ENCODE measurements around the gene SPRR2B. TPM values are rescaled to one million over a fixed set of nuclear protein-coding genes. Genes with fewer than 3 reads are reported as not detected.
A peak's percentile ranks its signal among the peaks of the same experiment; 100 is the strongest.

Gene SPRR2B
- total and polyA plus RNA-seq, 9 of the 15 experiments (the other 6 are each of a cell fraction or from before 2014, with no cell fraction given): not detected

GRCh38 chr1:153023109-153023508 lies 48.3 kb downstream of the SPRR2B start:
- H3K79me2 ChIP-seq (ENCODE audit: control insufficient read depth, insufficient read depth, low read length): no peaks in the 10 kb centered on the region
- no TSS peak for BruUV-seq (replicated peaks)
- TF ChIP-seq MBD2 (IDR thresholded peaks at IDR 0.05; ENCODE audit: borderline replicate concordance, low read depth): no peak
- no peak for TF ChIP-seq RBM39 (optimal IDR thresholded peaks at IDR 0.05; ENCODE audit: low read depth, low read length)
- TF ChIP-seq ZNF23 (CRISPR knock-in tag; IDR thresholded peaks at IDR 0.05): no peak
- no peak for TF ChIP-seq USF2 (CRISPR knock-in tag; IDR thresholded peaks at IDR 0.05)
- TF ChIP-seq CBFA2T2 (conservative IDR thresholded peaks at IDR 0.05): no peak
- TF ChIP-seq ZNF589 (CRISPR knock-in tag; IDR thresholded peaks at IDR 0.05; ENCODE audit: low read depth): peak; percentile 56; the same call in 1 of the 2 replicates
- TF ChIP-seq SAFB2 (IDR thresholded peaks at IDR 0.05; ENCODE audit: borderline replicate concordance, low read depth, low read length, severe bottlenecking): no peak
- peak in 1 of 3 experiments; percentile 15 for TF ChIP-seq YY1 (IDR thresholded peaks at IDR 0.05; ENCODE audit: borderline replicate concordance in 1 of 3, control insufficient read depth in 1 of 3, extremely low read depth in 1 of 3, insufficient read depth in 3 of 3, insufficient read length in 1 of 3, insufficient replicate concordance in 2 of 3, low read depth in 1 of 3, low read length in 2 of 3)
- no peak for TF ChIP-seq FOXJ3 (CRISPR knock-in tag; IDR thresholded peaks at IDR 0.05)
- no peak for TF ChIP-seq IRF9 (tag; IDR thresholded peaks at IDR 0.05)
- TF ChIP-seq C11orf30 (IDR thresholded peaks at IDR 0.05; ENCODE audit: low read depth): peak; percentile 52; the same call in 1 of the 2 replicates
- TF ChIP-seq ZBTB34 (CRISPR knock-in tag; IDR thresholded peaks at IDR 0.05): no peak

More at GRCh38 chr1:153023109-153023508, 48.3 kb downstream of the SPRR2B start:
- H3K4me3 ChIP-seq: no peak overlapping the region
- FAIRE-seq (no peak), ATAC-seq (peak; percentile 32; the same call in 1 of the 3 replicates), DNase-seq (ENCODE audit: extremely low read depth in 1 of 4, low spot score in 3 of 4) (no peak)
- H3K36me3 ChIP-seq (ENCODE audit: control insufficient read depth, insufficient read depth, low read length): no peaks in the 10 kb centered on the region
- H3K27me3 ChIP-seq (ENCODE audit: control insufficient read depth in 2 of 2, insufficient read depth in 2 of 2, low read length in 2 of 2): 0 out of 5 replicates have a peak, but pooled peaks cover 0 to 4% of the 10 kb centered on the region in 2 experiments
- no peaks in the 10 kb centered on the region for H4K20me1 ChIP-seq (replicated peaks; ENCODE audit: control insufficient read depth, insufficient read depth, low read length)
- no peak overlapping the region for H3K9ac ChIP-seq (ENCODE audit: insufficient read depth in 1 of 2, low read depth in 2 of 2, low read length in 2 of 2)
- H3K4me1 ChIP-seq (replicated peaks in 1 of 2; ENCODE audit: control insufficient read depth in 2 of 2, insufficient read depth in 2 of 2, low read length in 2 of 2): no peaks in the 10 kb centered on the region; a peak in 1 of 5 replicates
- ChIA-PET POLR2A (no interaction called here), CTCF (ENCODE audit: low intra/inter-chr PET ratio) (no interaction called here)
- H3K4me2 ChIP-seq (ENCODE audit: insufficient read depth, low read length): peak overlapping the region; percentile 34
- H3K9me3 ChIP-seq (replicated peaks; ENCODE audit: control insufficient read depth, insufficient read depth, low read depth, low read length): no peaks in the 10 kb centered on the region
- peak overlapping the region; percentile 78 for H2AFZ ChIP-seq (ENCODE audit: low read depth, low read length)
- intact Hi-C loops (cut with micrococcal nuclease) (no loop called here), in situ Hi-C loops (cut with MboI) (no loop called here)
- 41% methylated on average over 7 of the region's 7 CpGs for WGBS (ENCODE audit: insufficient coverage, low coverage, missing lambda C conversion rate)
- H3K27ac ChIP-seq (ENCODE audit: extremely low read depth, low read depth, low read length): no peak overlapping the region
- no peaks in the 10 kb centered on the region for H3K9me1 ChIP-seq (ENCODE audit: control insufficient read depth, insufficient read depth, low read length)
